K562 (cell line): ENCODE data around the gene CUEDC2. TPM values are rescaled to one million over a fixed set of nuclear protein-coding genes. Genes with fewer than 3 reads are reported as not detected.

ENCODE experiments used
- ATAC-seq: fragments of 200-7000 bp; cut with Tn5 transposase; 3 replicates; pipeline ENCODE4 v1.9.1; 2020; ENCODE audit warnings: moderate library complexity
- BruUV-seq: library from RNA; stranded (reverse); fragments of 400-500 nt; replicated peaks from 2 replicates; lab custom pipeline; 2021; lab: Mats Ljungman, UMichigan
- CTCF ChIA-PET: fragments of 300-600 bp; formaldehyde crosslinking; extraction: SDS; loops from one replicate; lab custom pipeline; 2021; ENCODE audit warnings: low intra/inter-chr PET ratio; lab: Yijun Ruan, JAX
- POLR2A ChIA-PET: fragments of 300-600, 350-650 bp; sonication (Branson Sonifier 250); formaldehyde crosslinking; extraction: SDS; loops from one replicate; lab custom pipeline; 2021; ENCODE audit warnings: antibody characterized with exemption, inconsistent platforms; lab: Yijun Ruan, JAX
- DNase-seq, 4 experiments: peaks; one replicate each; pipeline versions ENCODE4 v3.0.0 to v3.0.0-alpha.2; 2011 to 2018; ENCODE audit warnings: low spot score in 3 of 4, mixed read lengths in 3 of 4; ENCODE audit errors: extremely low read depth in 1 of 4
- FAIRE-seq: peaks from 2 replicates; lab custom pipeline; 2011; peaks lifted over from hg19 to GRCh38; lab: Jason Lieb, UNC
- H2AFZ ChIP-seq: 2 replicates; pipeline ENCODE4 v1.6.0; 2011; ENCODE audit warnings: low read depth, low read length, control low read depth, inconsistent platforms
- H3K27ac ChIP-seq: fragments of 200-600 bp; 3 replicates; pipeline ENCODE4 v1.8.0; 2011; ENCODE audit warnings: low read depth, mild to moderate bottlenecking, control low read depth, inconsistent platforms, low read length, moderate library complexity, mixed read lengths; ENCODE audit errors: extremely low read depth
- H3K27me3 ChIP-seq, 2 experiments: fragments of 300-600 bp in 1 of 2; 2 replicates in 1 of 2; 3 replicates in 1 of 2; pipeline versions ENCODE4 v1.6.0 to v1.8.0; 2011; ENCODE audit warnings: inconsistent platforms in 2 of 2, low read length in 2 of 2, mild to moderate bottlenecking in 1 of 2, mixed read lengths in 1 of 2, moderate library complexity in 1 of 2; ENCODE audit not compliant: control insufficient read depth in 2 of 2, insufficient read depth in 2 of 2
- H3K36me3 ChIP-seq: fragments of 300-600 bp; 3 replicates; pipeline ENCODE4 v1.8.0; 2011; ENCODE audit warnings: mild to moderate bottlenecking, low read length, inconsistent platforms; ENCODE audit not compliant: control insufficient read depth, insufficient read depth
- H3K4me1 ChIP-seq, 2 experiments: fragments of 200-600 bp in 1 of 2; replicated peaks in 1 of 2; 2 replicates in 1 of 2; 3 replicates in 1 of 2; pipeline versions ENCODE4 v1.5.1 to v1.8.0; 2011; ENCODE audit warnings: inconsistent platforms in 2 of 2, low read length in 2 of 2, mild to moderate bottlenecking in 1 of 2, mixed read lengths in 1 of 2, moderate library complexity in 1 of 2; ENCODE audit not compliant: control insufficient read depth in 2 of 2, insufficient read depth in 2 of 2
- H3K4me2 ChIP-seq: 2 replicates; pipeline ENCODE4 v1.6.1; 2011; ENCODE audit warnings: low read length, control low read depth, inconsistent platforms, mixed read lengths; ENCODE audit not compliant: insufficient read depth
- H3K4me3 ChIP-seq: fragments of 200-600 bp; sonication (generic), shearing (Covaris generic); 2 replicates; pipeline ENCODE4 v1.5.1; 2016; ENCODE audit warnings: control low read depth, inconsistent platforms
- H3K79me2 ChIP-seq: fragments of 200-600 bp; 3 replicates; pipeline ENCODE4 v1.8.0; 2011; ENCODE audit warnings: low read length, inconsistent platforms; ENCODE audit not compliant: control insufficient read depth, insufficient read depth
- H3K9ac ChIP-seq, 2 experiments: 2 replicates each; pipeline versions ENCODE4 v1.6.0 to v1.6.1; 2011; ENCODE audit warnings: low read depth in 2 of 2, low read length in 2 of 2, control low read depth in 1 of 2, inconsistent platforms in 1 of 2, mild to moderate bottlenecking in 1 of 2, mixed read lengths in 1 of 2; ENCODE audit not compliant: insufficient read depth in 1 of 2
- H3K9me1 ChIP-seq: one replicate; pipeline ENCODE4 v1.6.0; 2011; ENCODE audit warnings: inconsistent platforms, mild to moderate bottlenecking, low read length, moderate library complexity; ENCODE audit not compliant: control insufficient read depth, insufficient read depth
- H3K9me3 ChIP-seq: replicated peaks from 2 replicates; pipeline ENCODE4 v1.5.1; 2011; ENCODE audit warnings: low read depth, low read length, inconsistent platforms; ENCODE audit not compliant: control insufficient read depth, insufficient read depth
- H4K20me1 ChIP-seq: replicated peaks from 2 replicates; pipeline ENCODE4 v1.6.1; 2011; ENCODE audit warnings: low read length, inconsistent platforms, mixed read lengths; ENCODE audit not compliant: control insufficient read depth, insufficient read depth
- ZNF584 ChIP-seq: fragments of 200-800 bp; sonication (Bioruptor generic); IDR thresholded peaks from 2 replicates; pipeline ENCODE4 v1.6.1; 2016; ENCODE audit warnings: low read depth, mild to moderate bottlenecking, missing genetic modification characterization, missing compliant biosample characterization
- WGBS: fragments of 100-300 bp; shearing (Covaris generic); methylation state at CpG from one replicate; pipeline ENCODE4 v1.1.6; 2016; ENCODE audit warnings: low coverage, mixed read lengths; ENCODE audit not compliant: insufficient coverage; ENCODE audit errors: missing lambda C conversion rate; 5-methylcytosine and 5-hydroxymethylcytosine counted together
- in situ Hi-C: fragments of 300-500 bp; cut with MboI; formaldehyde crosslinking; loops from 4 replicates; pipeline ENCODE4 v1.15.0; 2018; ENCODE audit warnings: inconsistent platforms, mixed read lengths
- intact Hi-C: fragments of 100-400 bp; cut with micrococcal nuclease; formaldehyde crosslinking; loops from 2 replicates; pipeline ENCODE4 v1.14.2; 2022
- polyA plus RNA-seq, 8 experiments: library from polyadenylated mRNA; depleted of rRNA in 4 of 8; stranded (reverse) in 5 of 8; unstranded in 3 of 8; fragments of >200 nt; fragmentation: Nextera tagmentation in 2 of 8; fragmentation: Illumina TruSeq in 1 of 8; extraction: Ambion mirVana in 2 of 8; extraction: Trizol in 1 of 8; gene quantifications; 2 replicates each; pipeline versions ENCODE4 v1.2.1 to v1.2.3, GENCODE V29; 2011 to 2014; ENCODE audit warnings: inconsistent platforms in 1 of 8, missing spikeins in 1 of 8
- total RNA-seq, 7 experiments: library from RNA; depleted of rRNA in 6 of 7; stranded (reverse); fragments of >200 nt in 6 of 7; fragmentation: Illumina TruSeq in 2 of 7; extraction: Trizol in 2 of 7; gene quantifications; 2 replicates each; pipeline versions ENCODE4 v1.2.1 to v1.2.3, GENCODE V29; 2011 to 2021; ENCODE audit warnings: low replicate concordance in 1 of 7
- TF ChIP-seq, protein P1 (sequence below): fragments of 450-650 bp; IDR thresholded peaks from 2 replicates; pipeline ENCODE4 v1.6.1; 2016; ENCODE audit warnings: antibody characterized with exemption
- TF ChIP-seq, protein P2 (sequence below): sonication (generic); formaldehyde crosslinking; IDR thresholded peaks from 2 replicates; pipeline ENCODE4 v1.8.0; 2022; ENCODE audit warnings: mild to moderate bottlenecking, missing genetic modification reagents

The CUEDC2 gene
- total and polyA plus RNA-seq, 9 of the 15 experiments (the other 6 are each of a cell fraction or from before 2014, with no cell fraction given) = 8.5 to 48.9 (median 27.4) TPM

DNA sequence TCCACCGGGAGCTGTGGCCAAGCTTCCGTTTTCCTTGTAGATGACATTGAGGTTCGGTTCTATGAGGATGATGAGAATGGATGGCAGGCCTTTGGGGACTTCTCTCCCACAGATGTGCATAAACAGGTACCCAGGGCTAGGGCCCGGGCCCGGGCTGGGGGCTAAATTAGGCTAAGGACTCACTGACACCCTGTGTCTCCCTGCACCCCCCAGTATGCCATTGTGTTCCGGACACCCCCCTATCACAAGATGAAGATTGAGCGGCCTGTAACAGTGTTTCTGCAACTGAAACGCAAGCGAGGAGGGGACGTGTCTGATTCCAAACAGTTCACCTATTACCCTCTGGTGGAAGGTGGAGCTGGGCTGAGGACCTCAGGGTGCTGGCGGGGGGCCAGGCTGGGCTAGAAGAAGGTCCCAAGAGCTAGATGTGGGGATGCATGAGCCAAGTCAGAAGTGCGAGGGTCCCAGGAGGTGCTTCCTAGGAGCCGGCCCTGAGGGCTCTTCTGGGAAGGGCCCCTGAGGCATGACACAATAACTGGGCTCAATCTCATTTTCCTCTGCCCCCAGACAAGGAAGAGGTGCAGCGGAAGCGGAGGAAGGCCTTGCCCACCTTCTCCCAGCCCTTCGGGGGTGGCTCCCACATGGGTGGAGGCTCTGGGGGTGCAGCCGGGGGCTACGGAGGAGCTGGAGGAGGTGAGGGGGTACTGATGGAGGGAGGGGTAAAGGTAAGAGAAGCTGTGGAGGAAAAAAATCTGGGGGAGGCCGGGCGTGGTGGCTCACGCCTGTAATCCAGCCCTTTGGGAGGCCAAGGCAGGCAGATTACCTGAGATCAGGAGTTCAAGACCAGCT is 34.0 kb downstream of the CUEDC2 start:
- no peak for TF ChIP-seq ZNF584 (CRISPR knock-in tag)
- TF ChIP-seq, protein P1, sequence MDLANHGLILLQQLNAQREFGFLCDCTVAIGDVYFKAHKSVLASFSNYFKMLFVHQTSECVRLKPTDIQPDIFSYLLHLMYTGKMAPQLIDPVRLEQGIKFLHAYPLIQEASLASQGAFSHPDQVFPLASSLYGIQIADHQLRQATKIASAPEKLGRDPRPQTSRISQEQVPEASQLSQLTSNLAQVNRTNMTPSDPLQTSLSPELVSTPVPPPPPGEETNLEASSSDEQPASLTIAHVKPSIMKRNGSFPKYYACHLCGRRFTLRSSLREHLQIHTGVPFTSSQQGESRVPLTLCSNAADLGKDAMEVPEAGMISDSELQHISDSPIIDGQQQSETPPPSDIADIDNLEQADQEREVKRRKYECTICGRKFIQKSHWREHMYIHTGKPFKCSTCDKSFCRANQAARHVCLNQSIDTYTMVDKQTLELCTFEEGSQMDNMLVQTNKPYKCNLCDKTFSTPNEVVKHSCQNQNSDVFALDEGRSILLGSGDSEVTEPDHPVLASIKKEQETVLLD = no peak
- TF ChIP-seq, protein P2, sequence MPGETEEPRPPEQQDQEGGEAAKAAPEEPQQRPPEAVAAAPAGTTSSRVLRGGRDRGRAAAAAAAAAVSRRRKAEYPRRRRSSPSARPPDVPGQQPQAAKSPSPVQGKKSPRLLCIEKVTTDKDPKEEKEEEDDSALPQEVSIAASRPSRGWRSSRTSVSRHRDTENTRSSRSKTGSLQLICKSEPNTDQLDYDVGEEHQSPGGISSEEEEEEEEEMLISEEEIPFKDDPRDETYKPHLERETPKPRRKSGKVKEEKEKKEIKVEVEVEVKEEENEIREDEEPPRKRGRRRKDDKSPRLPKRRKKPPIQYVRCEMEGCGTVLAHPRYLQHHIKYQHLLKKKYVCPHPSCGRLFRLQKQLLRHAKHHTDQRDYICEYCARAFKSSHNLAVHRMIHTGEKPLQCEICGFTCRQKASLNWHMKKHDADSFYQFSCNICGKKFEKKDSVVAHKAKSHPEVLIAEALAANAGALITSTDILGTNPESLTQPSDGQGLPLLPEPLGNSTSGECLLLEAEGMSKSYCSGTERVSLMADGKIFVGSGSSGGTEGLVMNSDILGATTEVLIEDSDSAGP = no peak
- no peak overlapping the region for H3K27ac ChIP-seq
- H3K4me1 ChIP-seq = peaks cover 14 to 61% of the 10 kb centered on the region in 2 experiments; a peak in 4 of 5 replicates
- CTCF ChIA-PET = interaction anchor here (1.2 to 2.0 kb wide), 2 partner anchors 80 to 169 kb away, joined by 6 to 12 read pairs; no protein-coding TSS in a partner anchor
- H3K36me3 ChIP-seq = peaks cover 16% of the 10 kb centered on the region; the same call in 1 of the 3 replicates
- POLR2A ChIA-PET = interaction anchor here (1.1 kb wide), 2 partner anchors 146 to 168 kb away, joined by 3 to 4 read pairs; no protein-coding TSS in a partner anchor
- no peak for ATAC-seq
- BruUV-seq = no TSS peak
- no peak for FAIRE-seq
- H3K9me1 ChIP-seq = no peaks in the 10 kb centered on the region
- no peaks in the 10 kb centered on the region for H4K20me1 ChIP-seq
- H3K79me2 ChIP-seq = peaks cover 7% of the 10 kb centered on the region; the same call in 1 of the 3 replicates
- no peak for DNase-seq
- no peak overlapping the region for H3K4me2 ChIP-seq
- no peaks in the 10 kb centered on the region for H3K9me3 ChIP-seq
- intact Hi-C loops (loop anchor here (1.0 to 5.0 kb wide), 2 partner anchors 167 to 231 kb away; no protein-coding TSS in a partner anchor), in situ Hi-C loops (loop anchor here (25.0 kb wide), 1 partner anchor 189 kb away; no protein-coding TSS in a partner anchor)
- no peaks in the 10 kb centered on the region for H3K27me3 ChIP-seq
- H2AFZ ChIP-seq = no peak overlapping the region
- no peak overlapping the region for H3K4me3 ChIP-seq
- 88% methylated on average over 15 of the region's 21 CpGs for WGBS
- no peak overlapping the region for H3K9ac ChIP-seq
